GM19328 (cell line): ENCODE measurements around the gene ARHGEF40.
A peak's percentile ranks its signal among the peaks of the same experiment; 100 is the strongest.

ENCODE experiments used
- ATAC-seq: cut with Tn5 transposase; IDR thresholded peaks from one replicate; pipeline ENCODE4 v1.9.1; 2021; ENCODE audit warnings: mild to moderate bottlenecking, moderate library complexity; ENCODE audit not compliant: unreplicated experiment

ARHGEF40 gene

DNA sequence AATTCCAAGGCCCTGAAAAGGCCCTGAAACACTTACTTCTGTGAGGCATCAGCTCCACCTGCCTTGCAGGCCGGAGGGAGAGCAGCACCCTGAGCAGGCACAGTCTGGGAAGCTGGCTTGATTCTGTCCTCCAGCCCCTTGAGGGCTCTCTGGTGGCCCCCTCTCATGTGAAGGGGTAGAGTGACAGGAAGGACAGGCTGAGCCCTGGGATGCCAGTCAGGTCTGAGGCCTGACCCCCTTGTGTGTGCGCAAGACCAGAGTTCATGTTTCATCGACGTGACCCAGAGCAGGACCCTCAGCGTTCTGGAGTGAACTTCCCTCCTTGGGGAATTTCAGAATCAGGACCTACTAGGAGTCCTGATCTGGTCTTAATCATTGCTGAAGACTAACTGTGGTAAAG lies 11.2 kb upstream of the ARHGEF40 start:
- ATAC-seq, result no peak

DNA sequence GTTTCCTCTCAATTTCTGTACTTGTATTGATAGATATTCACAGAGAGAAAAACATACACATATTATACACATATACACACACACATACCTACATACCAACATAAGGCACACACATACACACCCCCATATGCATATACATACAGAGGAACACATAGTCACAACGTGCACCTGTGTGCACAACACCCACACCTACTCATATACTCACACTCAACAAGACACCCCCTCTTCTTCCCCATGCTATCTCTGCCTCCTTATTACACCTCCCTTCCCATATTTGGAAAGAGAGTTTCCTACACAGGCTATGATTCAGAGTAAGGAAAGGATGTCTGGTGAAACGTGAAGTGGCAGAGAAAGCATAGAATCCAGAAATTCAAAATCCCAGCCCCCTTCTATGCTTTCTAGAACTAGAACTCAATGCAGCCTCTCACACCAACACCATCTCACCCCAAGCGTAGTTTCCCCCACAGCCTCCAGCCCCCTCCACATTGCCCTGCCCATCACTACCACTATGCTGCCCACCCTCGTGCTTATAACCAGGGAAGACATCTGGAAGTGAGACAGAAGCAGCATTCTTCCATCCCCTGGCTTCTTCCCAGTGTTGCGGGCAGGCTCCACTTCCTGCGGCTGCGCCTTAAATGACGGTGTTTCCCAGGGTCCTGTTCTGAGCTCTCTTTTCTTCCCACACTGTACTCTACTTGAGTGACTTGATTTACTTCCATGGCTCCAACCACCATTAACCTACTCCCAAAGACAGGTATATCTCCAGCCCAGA lies 10.1 kb upstream of the ARHGEF40 start:
- no peak for ATAC-seq

DNA sequence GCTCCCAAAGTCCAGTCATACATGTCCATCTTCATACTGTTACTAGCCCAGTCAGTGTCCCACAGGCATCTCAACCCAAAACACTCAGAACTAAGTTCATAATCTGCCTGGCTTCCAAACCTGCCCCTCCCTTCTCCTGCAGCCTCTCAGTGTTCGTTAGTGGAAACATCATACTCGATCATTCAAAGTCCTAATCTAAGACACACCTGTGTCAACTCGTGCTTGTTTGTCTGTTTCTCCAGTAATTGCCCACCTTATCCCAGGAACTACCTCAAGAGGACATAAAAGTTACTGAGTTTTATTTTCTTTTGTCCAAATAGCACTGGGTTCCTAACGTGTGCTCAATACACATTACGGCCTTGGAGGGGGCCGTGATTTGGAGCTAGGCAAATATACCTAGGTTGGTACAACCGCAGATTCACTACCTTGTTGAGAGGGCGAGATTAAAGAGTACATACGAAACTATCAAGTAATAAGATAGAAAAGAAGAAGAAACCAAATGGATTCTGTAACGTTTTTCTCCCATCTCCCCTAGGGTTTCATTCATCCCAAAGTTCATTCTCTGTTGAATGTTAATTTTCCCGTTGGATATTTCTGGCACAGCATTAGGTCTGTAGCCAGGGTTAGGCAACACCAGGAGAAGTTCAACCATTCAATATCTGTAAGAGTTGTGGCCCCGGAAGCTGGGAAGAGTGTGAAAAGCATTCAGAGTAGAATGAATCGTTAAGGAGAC lies 9.3 kb upstream of the ARHGEF40 start:
- ATAC-seq, result no peak

DNA sequence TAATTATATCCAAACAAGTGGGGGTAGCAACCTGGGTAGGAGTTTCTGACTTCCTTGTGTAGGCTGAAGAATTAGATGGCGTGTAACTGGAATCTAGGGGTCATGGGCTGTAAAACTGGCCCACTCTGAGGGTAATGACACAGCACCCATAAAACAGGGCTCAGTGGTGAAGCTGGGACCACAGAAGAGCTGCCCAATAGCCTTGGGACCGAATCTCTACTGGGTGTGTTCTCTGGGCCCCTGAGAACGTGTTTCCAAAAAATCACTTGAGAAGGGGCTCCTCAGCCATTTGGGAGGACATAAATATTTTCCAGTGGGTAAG lies 8.8 kb upstream of the ARHGEF40 start:
- no peak for ATAC-seq

GRCh38 chr14:21063479-21063878 lies 6.6 kb upstream of the ARHGEF40 start:
- ATAC-seq, result no peak

DNA sequence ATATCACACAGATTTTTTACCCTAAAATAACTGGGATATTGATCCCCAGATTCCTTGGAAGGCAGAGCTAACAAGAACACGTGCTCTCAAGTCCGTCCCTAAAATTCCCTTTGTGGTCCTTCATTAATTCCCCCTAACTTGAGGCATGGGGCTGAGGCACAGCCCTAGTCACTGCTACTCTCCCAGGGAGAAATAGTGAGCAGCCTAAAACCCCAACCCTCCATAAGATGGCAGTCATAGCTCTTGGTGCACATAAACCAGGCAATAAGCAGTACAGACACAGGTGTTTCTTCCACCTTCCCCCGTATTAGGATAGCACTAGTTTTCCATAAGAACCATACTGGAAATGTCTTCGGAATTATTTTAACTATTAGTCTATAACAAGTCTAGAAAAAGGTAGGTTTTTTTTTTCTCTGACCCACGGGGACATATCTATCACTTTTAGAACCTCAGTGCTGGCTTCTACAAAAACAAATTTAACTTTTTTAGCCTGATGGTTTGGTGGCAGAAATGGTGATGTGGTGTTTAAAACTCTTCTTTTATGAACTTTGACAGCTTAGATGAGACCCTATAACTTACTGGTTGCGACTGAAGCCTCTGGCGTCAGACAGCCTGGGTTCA lies 3.1 kb upstream of the ARHGEF40 start:
- no peak for ATAC-seq

- no peak for ATAC-seq
Measured at GRCh38 chr14:21068521-21069387, 1.4 kb upstream of the ARHGEF40 start.

GRCh38 chr14:21069388-21070082 lies 569 bp upstream of the ARHGEF40 start:
- no peak for ATAC-seq

- ATAC-seq, result peak; percentile 10
Measured at GRCh38 chr14:21070610-21071224, 613 bp downstream of the ARHGEF40 start.

DNA sequence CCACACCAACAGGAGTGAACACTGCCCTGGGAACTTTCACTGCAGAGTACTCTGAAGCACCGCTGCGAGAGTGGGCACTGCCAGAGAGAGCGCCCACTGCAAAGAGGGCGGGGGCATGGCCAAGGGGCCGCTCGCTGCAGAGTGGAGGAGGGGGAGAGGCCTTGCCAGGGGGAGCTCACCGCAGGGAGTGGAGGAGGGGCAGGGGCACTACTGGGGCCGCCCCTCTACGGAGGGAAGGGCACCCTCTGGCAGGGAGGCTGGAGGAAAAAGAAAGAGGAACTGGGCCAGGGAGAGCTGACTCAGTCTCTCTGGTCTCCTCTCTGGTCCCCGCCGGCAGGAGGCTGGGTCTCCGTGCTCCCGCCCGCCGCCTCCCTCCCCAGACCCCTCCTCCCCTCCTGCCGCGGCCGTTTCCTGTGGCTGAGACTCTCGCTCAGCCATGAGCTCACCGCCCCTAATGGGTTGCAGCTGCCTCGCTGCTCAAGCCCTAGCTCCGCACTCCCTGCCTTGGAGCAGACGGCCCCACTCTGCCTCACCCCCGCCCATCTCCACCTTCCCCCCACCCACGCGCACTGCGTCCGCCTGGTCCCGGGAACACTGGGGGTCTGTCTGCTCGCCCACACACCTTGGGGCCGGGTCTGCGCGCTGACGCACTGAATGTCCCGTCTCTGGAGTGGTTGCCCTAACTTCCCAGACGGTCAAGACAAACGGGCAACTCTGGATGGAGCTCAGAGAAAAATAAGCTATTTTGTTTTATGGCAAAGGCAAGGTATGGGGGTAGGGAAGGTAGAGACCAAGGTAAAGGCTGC lies 1.3 kb downstream of the ARHGEF40 start:
- peak; percentile 71 for ATAC-seq

DNA sequence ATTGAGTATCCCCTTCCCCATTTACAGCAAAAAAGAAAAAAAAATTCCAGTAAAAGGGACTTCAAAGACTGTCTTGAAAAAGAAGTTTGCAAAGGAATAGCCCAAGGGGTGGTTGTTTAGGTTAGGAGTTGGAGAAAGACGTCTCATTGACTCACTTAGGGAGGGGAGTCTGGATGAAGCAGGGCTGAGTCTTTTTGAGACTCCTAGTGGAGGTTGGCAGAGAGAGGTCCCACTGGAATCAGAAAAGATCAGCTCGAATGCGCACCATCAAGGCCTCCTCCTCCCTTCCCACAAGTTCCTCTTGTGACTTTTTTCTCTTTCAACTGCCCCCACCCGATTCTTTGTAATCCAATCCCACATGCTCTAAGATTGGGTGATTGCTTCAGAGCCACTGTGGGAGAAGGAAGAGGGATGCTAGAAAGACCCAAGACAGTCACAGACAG lies 1.9 kb downstream of the ARHGEF40 start:
- no peak for ATAC-seq

DNA sequence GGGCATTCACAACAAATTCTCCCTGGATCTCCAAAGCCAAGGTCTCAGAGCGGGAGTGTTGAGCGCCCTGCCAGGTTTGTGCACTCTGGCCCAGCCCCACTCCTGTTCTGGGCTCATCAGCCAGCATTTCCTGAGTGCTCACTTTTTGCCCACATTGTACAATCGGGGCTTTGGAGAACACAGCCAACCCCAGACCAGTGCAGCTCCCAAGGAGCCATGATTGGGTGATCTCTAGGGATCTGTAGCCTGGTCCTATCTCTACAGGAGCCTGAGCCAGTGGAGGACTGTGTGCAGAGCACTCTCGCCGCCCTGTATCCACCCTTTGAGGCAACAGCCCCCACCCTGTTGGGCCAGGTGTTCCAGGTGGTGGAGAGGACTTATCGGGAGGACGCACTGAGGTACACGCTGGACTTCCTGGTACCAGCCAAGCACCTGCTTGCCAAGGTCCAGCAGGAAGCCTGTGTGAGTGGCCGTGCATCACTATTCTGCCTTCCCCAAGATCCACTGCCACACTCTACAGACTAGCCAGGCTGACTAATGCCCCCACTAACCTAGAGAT lies 2.8 kb downstream of the ARHGEF40 start:
- no peak for ATAC-seq

DNA sequence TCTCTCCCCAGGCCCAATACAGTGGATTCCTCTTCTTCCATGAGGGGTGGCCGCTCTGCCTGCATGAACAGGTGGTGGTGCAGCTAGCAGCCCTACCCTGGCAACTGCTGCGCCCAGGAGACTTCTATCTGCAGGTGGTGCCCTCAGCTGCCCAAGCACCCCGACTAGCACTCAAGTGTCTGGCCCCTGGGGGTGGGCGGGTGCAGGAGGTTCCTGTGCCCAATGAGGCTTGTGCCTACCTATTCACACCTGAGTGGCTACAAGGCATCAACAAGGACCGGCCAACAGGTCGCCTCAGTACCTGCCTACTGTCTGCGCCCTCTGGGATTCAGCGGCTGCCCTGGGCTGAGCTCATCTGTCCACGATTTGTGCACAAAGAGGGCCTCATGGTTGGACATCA lies 3.8 kb downstream of the ARHGEF40 start:
- no peak for ATAC-seq

DNA sequence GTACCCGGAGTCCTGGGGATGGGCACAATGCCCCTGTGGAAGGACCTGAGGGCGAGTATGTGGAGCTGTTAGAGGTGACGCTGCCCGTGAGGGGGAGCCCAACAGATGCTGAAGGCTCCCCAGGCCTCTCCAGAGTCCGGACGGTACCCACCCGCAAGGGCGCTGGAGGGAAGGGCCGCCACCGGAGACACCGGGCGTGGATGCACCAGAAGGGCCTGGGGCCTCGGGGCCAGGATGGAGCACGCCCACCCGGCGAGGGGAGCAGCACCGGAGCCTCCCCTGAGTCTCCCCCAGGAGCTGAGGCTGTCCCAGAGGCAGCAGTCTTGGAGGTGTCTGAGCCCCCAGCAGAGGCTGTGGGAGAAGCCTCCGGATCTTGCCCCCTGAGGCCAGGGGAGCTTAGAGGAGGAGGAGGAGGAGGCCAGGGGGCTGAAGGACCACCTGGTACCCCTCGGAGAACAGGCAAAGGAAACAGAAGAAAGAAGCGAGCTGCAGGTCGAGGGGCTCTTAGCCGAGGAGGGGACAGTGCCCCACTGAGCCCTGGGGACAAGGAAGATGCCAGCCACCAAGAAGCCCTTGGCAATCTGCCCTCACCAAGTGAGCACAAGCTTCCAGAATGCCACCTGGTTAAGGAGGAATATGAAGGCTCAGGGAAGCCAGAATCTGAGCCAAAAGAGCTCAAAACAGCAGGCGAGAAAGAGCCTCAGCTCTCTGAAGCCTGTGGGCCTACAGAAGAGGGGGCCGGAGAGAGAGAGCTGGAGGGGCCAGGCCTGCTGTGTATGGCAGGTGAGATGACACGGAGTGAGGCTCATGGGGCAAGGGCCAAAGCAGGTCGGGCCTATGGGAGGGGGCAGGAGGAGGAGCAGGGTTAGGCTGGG lies 4.5 kb downstream of the ARHGEF40 start:
- no peak for ATAC-seq

GRCh38 chr14:21075719-21076437 lies 5.8 kb downstream of the ARHGEF40 start:
- ATAC-seq, result no peak

DNA sequence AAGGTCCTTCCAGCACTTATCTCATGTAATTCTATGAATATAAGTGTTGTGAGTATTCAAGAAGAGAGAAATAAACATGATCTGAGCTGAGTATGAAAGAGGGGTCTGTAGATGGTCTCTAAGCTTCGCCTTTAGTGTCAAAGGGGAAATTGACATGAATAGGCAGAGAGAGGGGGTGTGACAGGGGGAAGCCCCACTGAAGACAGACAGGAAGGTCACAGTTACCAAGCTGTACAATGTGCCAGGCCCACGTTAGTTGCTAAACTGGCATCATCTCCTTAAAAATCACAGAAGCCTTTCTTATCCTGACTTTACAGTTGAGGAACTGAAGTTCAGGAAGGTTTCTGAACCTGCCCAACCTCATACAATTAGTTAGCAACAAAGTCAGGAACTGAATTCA lies 7.6 kb downstream of the ARHGEF40 start:
- no peak for ATAC-seq

DNA sequence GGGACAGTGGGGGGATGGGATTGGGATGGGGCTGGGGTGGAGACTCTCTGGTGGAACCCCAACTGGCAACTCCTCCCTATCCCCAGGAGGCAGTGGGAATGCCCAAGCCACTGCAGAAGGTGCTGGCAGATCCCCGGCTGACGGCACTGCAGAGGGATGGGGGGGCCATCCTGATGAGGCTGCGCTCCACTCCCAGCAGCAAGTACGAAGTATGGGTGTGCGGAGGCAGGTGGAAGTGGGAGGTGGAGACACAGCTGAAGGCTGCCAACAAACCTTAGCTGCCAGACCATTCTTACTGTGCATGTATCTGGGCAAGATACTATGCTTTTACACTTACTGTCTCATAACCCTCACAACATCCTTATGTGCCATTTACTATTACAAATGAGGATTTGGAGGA lies 8.2 kb downstream of the ARHGEF40 start:
- no peak for ATAC-seq
